GM18520 (cell line): ENCODE results near the gene DNAI1.

ENCODE experiments used
- ATAC-seq: cut with Tn5 transposase; IDR thresholded peaks from one replicate; pipeline ENCODE4 v1.9.1; 2021; ENCODE audit not compliant: unreplicated experiment

Gene DNAI1

DNA sequence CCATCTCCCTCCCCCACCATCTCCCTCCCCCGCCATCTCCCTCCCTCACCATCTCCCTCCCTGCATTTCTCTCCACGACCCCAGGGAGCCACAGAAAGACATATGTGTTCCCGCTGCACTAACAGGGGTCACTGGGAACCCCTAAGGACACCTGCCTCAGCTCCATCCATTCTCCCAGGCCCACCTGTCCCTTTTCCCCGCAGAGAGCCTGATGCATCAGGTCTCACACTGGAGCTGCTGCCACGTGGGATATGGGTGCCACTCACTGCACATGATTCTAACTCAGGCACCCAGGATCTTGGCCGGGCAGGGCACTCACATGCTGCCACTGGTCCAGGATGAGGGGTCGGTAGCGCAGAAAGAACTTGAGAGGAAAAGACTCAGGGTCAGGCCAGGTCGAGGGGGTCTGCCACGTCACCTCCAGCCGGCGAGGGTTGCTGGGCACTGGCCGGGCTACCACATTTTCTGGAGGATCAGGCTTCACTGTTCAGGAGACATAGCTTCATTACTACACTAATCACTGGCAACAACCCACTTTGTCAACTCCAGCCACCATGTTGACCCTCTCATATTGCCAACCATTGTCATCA lies 97.4 kb downstream of the DNAI1 start:
- no peak for ATAC-seq

DNA sequence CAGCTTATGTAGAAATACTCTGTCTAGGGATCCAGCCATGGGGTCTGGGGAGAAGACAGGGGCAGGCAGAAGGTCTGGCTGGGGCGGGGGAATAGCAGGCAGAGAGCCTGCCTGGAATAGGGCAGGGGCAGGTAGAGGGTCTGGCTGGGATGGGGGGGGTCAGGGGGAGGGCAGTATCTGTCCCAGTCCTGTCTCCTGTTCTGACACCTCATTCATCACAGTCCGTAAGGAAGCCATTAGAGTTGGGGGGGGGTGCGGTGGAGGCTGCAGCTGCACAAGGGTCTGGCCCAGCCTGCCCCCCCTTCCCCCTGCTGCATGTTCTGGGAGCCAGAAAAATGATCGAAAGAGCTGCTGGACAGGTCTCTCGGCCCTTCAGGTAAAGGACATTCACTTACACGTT lies 98.3 kb downstream of the DNAI1 start:
- no peak for ATAC-seq

DNA sequence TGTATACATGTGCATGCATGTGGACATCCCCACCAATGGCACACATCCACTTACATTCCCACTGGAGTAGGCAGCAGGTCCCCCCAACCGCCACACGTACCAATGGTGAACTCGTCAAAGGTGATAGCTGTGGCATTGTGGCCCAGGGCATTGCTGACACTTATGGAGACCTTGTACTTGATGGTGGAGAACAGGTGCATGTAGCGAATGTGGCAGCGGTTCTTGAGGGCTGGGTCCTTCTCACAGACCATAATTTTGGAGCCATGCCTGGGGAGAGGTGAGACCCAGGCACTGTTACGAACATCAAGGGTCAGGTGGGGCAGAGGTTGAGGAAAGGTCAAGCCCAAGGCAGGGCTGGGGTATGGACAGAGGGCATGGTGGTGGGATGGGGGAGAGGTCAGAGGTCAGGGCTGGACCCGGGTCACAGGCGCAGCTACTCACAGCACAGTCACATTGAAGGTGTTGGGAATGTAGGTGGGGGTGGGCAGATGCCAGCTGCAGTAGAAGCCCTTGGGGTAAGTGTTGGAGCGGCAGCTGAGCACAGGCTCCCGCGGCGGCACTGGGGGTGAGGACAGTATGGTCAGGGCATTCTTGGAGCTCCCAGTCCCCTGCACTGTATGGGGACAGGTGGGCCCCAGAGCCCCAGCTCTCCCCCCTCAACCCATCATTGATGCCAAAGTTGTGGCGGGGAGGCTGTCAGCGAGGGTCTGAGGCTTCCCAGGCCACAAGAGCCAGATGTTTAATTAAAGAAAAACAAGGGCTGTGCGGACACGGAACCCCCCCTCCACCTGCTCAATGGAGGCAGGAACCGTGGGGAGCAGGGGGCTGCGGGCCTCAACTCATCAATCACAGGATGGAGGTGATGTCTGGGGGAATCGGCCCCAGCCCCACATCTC lies 99.1 kb downstream of the DNAI1 start:
- ATAC-seq, result no peak

DNA sequence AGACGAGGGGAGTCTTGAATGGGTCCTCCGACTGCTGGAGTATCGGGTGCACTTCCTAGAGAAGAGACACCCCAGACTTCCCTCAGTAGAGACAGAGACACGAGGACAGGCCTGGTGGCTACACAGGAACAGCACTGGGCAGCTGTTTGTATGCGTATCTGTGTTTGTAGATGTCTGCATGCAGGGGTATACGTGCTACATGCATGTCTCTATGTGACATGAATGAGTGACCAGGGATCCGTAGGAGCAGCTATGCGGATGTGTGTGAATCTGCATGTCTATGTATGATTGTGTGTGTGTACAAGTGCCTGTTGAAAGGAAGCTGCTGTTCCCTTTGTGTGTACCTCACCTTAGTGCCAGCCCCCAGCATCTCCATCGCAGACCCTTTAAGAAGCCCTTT lies 99.8 kb downstream of the DNAI1 start:
- no peak for ATAC-seq

DNA sequence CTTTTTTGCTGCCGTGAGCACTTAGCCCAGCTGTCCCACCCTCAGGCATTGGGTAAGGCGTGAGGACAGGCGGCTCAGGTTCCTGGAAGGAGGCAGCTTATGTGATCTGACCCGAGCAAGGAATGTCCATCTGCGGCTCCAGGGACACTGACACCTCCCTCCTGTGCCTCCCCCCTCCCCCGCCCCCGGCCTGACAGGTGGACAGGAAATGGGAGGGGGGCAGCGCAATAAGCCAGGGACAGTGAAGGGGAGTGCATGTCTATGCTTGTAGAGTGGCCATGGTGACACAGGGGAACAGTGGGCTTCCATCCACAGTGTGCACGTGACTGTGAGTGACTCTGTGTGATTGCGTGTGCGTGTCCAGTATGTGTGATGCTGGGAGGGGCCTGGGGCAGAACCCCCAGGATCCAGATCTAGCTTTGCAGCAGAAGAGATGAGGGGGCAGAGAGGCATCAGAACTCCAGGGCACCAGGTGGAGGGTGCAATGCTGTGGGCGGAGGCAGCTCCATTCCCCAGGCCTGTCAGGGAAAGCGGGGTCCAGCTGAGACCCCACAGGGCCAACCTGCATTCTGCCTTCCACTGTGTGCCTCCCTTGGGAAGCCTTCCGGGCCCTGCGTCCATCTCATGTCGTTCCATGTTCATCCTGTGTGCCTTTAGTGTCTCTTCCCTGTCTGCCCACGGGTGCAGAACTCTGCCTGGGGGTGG lies 100.5 kb downstream of the DNAI1 start:
- ATAC-seq, result no peak

DNA sequence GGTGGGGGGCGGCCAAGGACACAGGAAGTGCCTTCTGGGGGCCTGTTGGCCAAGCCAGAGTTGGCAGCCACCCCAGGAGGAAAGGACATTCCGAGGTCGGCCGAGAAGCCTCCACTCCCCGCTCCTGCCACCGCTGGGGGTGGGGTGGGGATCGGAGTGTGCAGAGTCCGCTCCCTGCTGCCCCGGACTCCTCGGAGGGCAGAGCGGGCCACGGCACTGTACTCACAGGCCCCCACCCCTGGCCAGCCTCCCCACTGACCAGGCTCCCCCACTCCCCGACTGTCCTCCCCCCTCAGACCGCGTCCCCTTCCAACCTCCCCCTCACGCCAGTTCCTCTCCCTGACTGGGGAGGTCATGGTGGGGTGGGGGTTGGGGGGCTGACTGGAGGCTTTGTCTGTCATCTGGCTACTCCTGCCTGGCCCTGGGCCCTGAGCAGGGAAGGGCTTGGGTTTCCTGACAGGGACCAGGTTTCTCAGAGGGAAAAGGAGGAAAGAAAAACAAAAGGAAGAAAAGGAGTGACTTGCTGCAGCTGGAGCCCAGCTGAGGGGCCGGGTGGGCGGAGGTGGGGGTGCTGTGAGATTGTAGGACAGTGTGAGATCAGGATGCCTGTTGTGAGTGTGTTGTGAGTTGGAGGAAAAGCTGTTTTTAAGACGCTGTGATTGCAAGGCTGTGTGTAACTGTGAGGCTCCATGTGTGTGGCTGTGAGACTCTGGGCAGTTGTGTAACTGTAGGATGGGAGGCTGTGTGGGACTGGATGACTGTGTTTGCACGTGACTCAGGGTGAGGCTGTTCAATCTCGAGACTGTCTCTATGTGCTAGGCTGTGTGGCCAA lies 101.2 kb downstream of the DNAI1 start:
- ATAC-seq, result no peak

DNA sequence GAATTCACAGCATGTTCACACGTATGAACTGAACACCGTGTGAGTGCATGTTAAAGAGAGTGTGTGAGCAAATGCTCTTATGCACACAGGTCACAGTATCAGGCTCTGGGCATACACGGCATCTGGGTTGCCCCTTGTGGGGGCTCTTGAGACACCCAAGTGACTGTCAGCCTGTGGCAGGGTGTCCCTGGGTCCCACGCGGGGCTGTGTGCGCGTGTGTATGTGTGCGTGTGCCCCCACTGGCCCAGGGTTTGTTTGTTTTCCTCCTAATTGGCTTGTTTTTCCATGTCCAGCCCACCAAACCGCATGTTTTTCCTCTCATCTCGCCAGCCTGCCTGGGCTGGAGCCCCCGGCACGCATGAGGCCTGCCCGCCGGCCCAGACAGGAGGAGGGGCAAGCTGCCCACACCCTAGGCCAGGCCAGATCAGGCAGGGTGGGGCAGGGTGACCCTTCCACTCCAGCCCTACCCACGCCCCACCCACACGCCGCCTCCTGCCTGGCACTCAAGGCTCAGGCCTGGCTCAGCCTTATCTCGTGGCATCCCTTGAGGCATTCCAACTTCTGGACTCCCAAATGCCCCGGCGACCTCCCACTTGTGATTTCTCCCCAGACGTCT lies 102.1 kb downstream of the DNAI1 start:
- ATAC-seq, result no peak

DNA sequence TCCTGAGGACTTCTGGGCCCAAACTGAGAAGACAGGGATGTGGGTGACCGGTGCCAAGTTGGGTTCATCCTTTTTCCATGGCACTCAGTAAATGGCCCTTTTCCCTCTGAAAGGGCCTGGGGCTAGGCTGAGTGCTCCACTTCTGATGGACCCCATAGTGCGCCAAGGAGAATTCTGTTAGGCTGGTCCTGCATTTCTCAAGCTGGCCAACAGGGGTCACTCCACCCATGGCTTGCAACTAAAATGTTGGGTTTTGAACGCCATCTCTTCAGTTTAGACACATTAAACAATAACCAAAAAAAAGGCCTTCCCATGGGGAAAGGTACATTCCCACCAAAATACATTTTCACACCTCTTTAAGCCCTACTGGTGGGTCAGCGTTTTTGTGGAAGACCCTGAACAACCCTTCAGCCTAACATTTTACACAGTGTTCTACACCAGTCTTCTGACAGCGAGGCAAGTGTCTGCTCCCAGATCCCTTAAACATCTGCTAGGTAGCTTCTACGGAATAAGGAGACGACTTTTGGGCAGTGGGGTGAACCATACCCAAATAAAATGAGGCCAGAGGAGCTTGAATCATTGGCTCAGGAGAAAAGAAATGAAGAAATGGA lies 103.6 kb downstream of the DNAI1 start:
- no peak for ATAC-seq

DNA sequence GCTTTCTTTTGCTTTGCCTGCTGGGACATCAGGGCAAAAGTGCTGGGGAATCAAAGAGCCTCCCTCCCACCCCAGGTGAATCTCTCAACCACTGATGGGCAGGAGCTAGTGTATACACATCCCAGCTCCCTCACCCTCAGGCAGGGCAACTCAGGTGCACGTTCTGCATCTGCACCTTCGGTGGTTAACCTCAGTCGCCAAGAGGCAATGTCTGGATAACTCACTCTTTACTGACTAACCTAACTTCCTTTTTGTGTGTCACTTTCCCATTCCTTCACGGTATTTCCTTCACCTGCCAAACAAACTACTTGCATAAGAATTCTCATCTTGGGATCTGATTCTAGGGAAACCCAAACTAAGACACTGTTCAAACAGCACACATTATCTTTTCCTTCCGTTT lies 104.7 kb downstream of the DNAI1 start:
- no peak for ATAC-seq

DNA sequence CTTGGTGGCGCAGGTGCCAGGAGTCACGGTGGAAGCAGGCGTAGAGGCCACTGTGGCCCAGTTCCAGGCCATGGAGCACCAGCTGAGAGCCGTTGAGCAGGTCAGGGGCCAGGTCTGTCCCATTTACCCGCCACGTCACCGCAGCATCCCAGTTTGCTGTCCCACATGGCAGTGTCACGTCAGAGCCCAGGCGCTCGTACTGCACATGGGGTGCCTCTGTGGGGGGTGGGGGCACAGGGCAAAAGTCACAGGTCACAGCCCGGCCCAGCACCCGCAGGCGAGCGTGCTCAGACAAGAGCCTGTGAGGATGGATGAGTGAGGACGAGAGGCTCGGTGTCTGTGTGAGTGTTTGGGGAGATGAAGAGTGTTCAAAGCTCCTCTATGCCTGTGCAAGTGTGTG lies 106.0 kb downstream of the DNAI1 start:
- ATAC-seq, result no peak

DNA sequence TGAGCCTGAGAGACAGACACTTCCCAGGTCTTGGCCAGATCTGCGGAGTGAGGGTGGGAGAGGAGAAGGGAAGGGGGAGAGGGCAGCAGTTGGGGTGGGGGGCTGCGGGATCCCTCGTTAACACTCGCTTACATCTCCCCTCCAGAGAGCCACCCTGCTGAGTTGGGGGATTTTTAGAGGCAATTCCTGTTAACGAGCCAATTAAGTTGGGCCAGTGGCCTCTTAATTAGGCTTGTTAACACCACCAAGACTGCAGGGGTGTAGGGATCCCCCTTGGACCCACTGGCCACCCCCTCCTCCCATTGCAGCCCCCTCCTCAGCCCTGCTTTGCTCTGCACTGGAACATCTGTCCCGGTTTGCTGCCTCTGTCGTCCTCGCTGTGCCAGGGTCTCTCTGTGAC lies 107.3 kb downstream of the DNAI1 start:
- ATAC-seq, result no peak

DNA sequence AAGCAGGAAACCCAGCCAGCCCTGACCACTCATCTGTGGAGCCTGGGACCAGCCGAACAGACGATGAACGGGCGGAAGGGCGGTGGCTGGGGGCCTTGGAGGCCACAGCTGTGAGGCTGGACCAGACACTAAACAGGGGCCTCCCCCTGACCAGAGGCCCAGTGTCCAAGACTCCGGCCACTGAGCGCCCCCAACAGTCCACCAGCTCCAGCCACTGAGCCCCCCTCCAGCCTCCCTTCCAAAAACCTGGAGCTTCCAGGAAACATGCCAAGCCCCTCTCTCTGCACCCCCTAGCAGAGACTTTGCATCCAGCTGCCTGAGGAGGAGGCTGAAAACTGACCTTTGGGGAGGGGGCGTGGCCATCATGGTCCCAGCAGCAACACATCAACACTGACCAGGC lies 107.7 kb downstream of the DNAI1 start:
- no peak for ATAC-seq

DNA sequence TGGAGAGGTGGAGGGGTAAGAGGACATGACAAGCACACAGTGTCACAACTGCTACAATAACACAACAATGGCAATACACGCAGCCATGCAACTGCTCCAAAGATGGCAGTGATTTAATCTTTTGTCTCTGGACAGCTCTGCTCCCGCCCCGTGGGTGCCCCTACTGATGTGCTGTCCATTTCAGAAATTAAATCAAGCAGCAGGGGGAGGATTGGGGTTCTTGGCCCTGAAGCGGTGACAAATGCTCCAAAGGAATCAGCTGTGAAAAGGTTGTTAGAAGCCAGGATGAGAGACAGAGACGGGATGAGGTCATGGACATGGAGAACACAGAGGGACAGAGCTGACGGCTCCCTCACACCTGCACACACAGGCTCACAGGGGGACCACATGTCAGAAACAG lies 108.4 kb downstream of the DNAI1 start:
- no peak for ATAC-seq

DNA sequence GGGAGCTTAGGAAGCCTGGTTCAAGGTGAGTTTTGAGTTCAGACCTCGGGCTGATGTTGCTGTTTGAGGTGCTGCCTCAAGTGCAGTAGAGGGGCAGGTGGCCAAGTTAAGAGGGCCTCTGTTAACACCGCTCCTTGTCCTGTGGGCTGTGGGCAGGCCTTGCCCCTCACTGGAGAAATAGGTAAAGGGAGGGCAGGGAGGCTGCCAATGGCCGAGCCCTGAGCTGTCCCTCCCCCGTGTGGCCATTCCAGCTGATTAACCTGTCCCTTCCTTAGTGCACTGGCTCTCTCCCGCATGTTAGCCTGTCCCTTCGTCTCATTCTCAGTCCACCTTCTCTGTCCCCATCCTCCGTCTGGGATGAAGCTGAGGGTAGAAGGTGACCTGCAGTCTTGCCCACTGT lies 109.5 kb downstream of the DNAI1 start:
- ATAC-seq, result no peak

DNA sequence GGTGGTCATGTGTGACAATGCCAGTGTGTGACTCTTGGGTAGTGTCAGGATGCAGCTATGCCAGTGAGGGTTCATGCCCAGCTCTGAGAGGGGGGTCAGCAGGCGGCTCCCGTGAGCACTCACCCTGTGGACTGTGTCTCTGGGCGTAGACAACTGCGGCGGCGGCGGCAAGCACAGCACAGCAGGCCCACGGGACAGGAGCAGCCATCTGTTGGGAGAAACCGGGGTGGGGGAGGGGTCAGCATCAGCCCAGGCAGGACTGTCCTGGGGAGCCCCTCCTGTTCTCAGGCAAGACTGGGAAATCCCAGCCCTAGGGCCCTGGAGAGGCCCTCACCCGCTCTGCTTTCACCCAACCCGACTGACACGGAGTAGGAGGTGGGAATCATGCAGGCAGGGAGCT lies 110.2 kb downstream of the DNAI1 start:
- ATAC-seq, result no peak

DNA sequence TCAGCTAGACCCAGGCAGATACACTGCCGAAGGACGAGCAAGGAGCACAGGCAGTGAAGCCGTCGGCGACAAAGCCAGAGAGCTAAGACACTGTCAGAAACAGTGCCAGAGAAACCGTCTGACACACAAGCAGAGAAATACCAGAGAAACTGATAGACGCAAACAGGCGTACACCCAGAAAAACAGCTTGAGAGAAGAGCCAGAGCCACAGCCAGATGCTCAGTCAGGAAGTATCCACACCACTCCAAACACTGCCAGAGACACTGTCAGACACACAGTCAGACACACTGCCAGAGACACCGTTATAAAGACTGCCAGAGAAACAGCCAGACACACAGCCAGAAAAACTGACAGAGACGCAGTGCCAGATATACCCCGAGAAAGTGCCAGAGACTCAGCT lies 111.8 kb downstream of the DNAI1 start:
- ATAC-seq, result no peak
